Activated gamma-delta T cell treated with Interleukin-2 at 50 U/mL for 16 hours (primary cell): ENCODE measurements around the gene EXOC6B.
"Not testable (repeated sequence)": the region's sequence is repeated elsewhere in the genome, so short reads cannot be mapped to it uniquely, and the experiment has no call there.

Experiments
- DNase-seq: peaks from one replicate; pipeline ENCODE4 v3.0.0-alpha.2; 2020

The EXOC6B gene

DNA sequence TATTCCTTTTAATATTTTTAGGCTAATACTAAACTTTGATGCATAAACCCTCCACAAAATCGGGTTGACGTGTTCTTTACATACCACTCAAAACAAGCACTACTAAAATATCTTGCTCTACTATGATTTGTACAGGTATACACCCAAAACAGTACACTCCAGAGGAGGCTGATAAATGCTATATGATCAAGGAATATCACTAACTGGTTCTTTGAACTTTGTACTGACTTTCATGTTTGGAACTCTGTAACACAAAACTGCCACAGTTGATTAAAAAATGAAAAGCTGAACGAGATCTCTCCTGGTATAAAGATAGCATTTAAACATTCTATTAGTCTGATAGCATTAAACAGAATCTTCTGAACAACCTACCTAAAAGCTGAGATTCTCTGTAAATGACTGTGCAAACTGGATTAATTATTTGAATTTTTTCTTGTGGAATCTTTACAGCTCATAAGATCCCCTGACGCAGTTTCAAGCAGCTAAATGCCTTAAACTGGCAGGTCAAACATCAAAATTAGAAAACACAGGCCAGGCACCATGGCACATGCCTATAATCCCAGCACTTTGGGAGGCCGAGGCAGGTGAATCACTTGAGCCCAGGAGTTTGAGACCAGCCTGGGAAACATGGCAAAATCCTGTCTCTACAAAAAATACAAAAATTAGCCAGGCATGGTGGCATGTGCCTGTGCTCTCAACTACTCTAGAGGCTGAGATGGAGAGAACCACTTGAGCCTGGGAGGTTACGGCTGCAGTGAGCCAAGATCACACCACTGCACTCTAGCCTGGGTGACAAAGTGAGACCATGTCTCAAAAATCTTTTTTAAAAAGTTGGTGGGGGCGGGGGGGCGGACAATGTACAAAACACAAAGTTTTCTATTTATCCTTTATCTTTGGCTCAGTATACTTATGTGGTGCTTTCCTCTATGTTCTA, 150.6 kb downstream of the EXOC6B start:
- no peak for DNase-seq

GRCh38 chr2:72673279-72673678, 152.6 kb downstream of the EXOC6B start:
- no peak for DNase-seq

DNA sequence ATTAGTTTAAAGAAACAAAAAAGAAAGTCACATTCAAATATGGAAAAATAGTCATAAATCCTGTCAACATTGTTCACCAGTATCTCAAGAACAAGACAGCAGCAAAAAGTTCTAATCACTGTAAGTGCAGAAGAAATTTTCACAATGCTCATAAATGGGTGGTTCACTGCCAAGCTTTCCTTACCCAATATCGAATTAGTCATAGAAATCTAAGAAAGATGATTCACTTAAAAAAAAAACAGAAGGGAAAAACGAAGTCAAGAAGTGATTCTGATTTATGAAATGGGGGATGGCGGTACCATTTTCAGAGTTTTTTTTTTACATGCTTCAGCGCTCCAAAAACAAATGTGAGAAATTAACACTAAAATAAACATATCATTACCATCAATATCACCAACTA, 156.7 kb downstream of the EXOC6B start:
- no peak for DNase-seq

- DNase-seq: no peak
These were observed 157.2 kb downstream of the EXOC6B start for GRCh38 chr2:72668647-72669046.

DNA sequence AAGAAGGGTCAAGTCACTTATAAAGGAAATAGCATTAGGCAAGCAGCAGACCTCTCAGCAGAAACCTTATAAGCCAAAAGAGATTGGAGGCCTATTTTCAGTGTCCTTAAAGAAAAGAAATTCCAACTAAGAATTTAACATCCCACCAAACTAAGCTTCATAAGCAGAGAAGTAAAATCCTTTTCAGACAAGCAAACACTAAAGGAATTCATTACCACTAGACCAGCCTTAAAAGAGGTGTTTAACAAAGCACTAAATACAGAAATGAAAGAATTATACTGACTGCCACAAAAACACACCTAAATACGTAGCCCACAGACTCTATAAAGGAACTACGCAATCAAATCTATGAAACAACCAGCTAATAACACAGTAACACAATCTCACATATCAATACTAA, 160.4 kb downstream of the EXOC6B start:
- DNase-seq: no peak

DNA sequence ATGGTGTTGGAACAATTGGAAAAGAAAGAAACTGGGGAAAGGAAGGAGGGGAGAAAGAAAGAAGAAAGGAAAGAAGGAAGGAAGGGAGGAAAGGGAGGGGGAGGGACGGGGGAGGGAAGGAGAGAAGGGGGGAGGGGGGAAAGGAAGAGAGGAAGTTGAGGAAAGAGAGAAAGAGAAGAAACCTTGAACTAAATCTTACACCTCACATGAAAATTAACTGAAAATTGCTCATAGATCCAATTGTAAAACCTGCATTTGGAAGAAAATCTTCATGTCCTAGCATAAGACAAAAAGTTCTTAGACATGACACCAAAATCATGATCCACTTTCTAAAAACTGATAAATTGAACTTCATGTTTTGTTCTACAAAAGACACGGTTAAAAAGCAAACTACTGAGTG, 163.8 kb downstream of the EXOC6B start:
- DNase-seq: no peak

DNA sequence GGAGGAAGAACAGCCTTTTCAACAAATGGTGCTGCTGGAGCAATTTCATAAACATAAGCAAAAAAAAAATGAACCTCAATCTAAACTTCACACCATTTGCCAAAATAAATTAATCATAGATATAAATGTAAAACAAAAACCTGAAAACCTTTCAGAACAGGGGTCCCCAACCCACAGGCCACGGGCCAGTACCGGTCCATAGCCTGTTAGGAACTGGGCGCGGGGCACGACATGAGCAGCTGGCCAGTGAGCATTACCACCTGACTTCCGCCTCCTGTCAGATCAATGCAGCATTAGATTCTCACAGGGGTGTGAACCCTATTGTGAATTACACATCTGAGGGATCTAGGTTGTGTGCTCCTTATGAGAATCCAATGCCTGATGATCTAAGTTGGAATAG, 176.0 kb downstream of the EXOC6B start:
- DNase-seq: no peak

DNA sequence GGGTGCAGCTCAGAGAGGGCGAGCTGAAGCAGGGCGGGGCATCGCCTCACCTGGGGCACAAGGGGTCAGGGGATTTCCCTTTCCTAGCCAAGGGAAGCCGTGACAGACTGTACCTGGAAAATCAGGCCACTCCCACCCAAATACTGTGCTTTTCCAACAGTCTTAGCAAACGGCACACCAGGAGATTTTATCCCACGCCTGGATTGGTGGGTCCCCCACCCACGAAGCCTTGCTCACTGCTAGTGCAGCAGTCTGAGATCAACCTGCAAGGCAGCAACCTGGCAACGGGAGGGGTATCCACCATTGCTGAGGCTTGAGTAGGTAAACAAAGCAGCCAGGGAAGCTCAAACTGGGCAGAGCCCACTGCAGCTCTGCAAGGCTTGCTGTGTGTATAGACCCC, 184.6 kb downstream of the EXOC6B start:
- DNase-seq: not testable (repeated sequence)

DNA sequence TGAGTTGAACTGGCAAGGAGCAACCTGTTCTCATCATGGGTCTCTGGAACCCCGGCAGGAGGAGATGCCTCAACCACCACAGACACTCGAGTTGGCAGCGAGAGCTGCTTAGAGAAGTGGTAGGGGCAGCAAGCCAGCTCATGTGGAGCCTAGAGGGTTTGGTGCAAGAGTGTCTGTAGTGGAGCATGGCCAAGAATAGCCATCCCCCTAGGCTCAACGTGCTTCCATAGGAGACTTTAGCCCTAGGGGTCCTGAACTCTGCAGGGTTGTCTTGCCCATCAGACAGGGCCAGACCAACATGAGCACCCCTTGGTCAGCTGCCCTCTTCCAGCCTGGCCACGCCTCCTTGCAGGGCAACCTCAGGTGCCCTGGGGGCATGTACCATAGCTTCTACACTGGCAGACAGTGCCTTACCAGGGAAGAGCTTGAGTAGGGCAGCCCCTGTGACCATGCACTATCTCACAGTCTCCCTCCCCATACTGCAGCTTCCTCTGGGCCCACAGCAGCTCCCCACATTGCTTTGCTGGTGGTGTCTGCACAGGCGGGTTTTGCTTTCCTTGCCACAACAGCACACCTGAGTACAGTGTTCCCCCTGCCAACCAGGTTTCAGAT, 187.1 kb downstream of the EXOC6B start:
- DNase-seq: no peak

DNA sequence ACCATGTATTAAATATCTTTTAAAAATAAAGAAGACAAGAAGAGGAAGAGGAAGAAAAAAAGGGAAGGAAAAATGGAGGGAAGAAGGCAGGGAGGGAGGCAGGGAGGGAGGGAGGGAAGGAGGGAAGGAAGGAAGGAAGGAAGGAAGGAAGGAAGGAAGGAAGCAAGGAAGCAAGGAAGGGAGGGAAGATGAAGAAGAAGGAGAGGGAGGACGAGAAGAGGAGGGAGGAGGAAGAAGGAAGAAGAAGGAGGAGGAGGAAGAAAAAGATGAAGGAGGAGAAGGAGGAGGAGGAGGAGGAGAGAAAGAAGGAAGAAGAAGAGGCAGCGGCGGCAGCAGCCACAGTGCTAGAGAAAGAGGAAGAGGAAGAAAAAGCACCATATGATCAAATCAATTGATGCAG, 189.6 kb downstream of the EXOC6B start:
- no peak for DNase-seq

GRCh38 chr2:72630767-72631166, 195.1 kb downstream of the EXOC6B start:
- DNase-seq: no peak

- DNase-seq: no peak
These were observed 196.8 kb downstream of the EXOC6B start for GRCh38 chr2:72629062-72629461.

GRCh38 chr2:72627083-72627482, 198.8 kb downstream of the EXOC6B start:
- no peak for DNase-seq

- DNase-seq: no peak
These were observed 200.5 kb downstream of the EXOC6B start for GRCh38 chr2:72625366-72625765.

DNA sequence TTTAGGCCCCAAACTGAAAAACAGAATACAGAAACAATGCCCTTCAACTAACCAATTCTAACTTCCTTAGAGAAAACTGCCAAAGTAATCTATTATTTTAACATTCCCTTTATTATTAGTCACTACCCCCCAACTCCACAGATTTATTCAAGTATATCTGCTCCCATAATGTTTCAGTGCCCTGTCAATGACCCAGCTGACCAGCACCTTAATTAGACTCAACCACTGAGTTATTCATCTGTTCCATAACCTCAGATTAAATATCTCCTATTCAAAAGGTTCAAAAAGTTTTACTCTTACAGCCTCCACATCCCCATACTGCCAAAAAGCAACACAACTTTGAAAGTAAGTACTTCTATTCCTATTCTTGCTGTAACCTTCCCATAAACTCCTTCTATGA, 202.4 kb downstream of the EXOC6B start:
- no peak for DNase-seq

- no peak for DNase-seq
These were observed 206.2 kb downstream of the EXOC6B start for GRCh38 chr2:72619626-72620025.

GRCh38 chr2:72613931-72614330, 211.9 kb downstream of the EXOC6B start:
- DNase-seq: no peak

DNA sequence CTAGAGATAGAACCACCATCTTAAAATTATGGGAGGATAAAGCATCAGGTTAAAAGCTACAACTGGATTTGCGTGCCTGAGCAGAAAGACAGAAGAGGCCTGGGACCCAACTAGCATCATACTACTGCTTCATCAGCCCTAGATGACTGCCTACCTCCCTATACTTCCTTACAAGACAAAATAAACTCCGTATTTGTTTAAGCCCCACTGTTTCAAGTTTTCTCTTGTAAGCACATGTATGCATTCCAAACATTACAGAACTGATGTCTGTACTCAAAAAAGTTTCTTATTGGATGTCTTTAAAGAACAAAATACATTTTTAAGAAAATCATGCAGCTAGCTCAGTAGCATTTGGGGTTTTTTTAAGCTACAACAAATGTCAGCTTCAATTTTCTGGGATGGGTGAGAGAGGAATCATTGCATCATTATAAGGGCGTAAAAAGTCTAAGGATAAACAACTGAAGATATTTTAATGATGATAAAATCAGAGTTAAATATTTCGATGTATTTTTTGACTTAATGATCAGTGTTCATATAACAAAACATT, 213.1 kb downstream of the EXOC6B start:
- DNase-seq: no peak

DNA sequence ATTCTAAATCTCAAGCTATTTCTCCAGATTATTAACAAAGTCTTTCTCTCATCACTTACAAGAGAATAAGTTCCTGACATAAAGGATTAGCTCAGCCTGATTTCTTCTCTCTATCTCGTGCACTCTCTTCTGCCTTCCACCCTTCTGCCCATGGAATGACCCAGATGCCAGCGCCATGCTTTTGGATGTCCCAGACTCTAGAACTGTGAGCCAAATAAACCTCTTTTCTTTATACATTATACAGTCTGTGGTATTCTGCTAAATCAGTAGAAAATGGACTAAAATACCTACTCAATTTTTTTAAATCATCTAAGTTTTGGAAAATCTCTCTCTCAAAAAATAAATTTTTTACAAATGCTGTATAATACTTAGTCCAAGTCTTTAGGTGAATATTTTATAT, 218.6 kb downstream of the EXOC6B start:
- no peak for DNase-seq

DNA sequence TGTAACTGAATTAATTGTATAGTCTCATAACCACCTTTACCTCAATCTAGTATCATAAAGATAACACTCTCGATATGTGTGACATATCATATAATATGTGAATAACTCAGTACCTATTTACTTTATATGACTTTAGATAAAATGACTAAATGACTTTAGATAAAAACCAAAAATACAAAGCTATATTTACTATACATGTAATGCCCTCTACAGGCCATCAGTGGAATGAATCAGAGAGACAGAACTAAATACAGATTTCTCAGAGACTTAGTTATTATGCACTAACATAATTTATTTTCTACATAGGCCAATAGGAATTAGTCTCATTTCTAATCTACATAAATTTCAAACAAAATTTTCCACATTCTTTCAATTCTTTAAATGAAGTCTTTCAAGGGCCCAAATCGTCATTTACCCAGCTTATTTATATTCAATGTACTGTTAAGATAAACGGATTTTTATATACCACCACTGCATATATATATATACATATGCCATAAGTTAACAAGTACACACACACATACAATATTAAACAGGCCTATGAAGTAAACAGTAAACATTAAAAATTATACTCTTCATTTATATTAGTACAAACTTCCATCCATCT, 219.9 kb downstream of the EXOC6B start:
- DNase-seq: no peak

DNA sequence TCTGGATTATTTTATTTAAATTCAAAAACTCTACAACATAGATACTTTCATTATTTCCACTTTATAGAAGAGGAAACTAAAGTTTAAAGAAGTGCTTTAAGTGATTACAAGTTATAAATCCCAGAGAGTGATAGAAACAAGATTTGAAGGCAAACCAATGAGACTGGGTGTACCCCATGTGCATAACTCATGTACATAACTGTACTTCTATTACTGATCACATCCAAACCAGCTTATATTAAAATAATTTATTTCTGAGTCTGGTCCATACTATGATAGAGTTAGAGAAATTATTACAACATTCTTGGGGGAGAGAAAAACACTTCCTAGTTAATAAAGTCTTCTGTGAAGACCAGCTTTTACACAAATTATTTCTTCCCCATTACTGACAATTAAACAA, 221.4 kb downstream of the EXOC6B start:
- no peak for DNase-seq

DNA sequence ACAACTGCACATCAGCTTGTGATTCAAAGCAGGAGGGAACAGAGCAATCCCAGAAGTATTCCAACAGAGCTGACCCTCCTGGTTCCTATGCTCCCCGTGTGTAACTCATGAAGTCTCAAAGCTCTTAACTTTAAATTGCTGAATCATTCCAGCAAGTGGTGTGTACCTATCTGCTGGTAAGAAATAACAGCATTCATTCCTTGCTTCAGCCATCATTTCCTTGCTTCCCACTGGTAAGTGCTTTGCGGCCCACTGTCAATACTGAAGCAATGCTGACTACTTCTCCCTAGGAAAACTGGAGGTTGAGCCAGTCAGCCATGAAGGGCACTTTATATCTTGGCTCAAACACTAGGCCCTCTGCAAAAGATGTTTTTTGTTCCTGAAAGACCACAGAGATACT, 222.4 kb downstream of the EXOC6B start:
- no peak for DNase-seq

DNA sequence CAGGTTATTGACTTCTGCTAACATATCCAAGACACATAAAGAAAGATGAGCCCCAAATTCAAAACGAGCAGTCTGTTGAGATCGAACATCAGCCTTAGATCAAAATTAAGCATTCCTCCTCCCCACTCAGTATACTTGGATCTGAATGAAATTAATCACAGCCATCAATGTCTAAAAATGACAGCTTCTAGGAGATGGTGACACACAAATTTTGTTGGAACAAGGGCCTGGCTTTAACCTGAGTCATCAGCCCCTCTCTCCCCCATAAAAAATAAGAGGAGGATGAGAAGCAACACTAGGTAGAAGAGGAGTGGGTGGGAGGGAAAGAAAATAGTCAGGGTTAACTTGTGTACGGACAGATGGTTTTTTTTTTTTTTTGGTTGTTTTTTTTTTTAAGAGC, 223.1 kb downstream of the EXOC6B start:
- no peak for DNase-seq

- DNase-seq: no peak
These were observed 223.7 kb downstream of the EXOC6B start for GRCh38 chr2:72602095-72602494.
